ENCODE results near the gene MRPL9.
"Not testable (repeated sequence)": the region's sequence is repeated elsewhere in the genome, so short reads cannot be mapped to it uniquely, and the experiment has no call there.

The MRPL9 gene

DNA sequence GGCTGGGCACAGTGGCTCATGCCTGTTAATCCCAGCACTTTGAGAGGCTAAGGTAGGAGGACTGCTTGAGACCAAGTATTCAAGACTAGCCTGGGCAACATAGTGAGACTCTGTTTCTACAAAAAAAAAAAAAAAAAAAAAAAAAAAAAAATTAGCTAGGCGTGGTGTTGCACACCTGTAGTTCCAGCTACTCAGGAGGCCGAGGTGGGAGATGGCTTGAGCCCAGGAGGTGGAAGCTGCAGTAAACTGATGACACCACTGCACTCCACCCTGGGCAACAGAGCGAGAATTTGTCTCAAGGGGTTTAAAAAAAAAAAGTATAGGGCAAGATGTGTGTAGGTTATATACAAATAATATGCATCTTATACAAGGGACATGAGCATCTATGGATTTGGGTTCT lies 24.4 kb upstream of the MRPL9 start:
- Histone ChIP-seq H3K9me2 (replicated peaks; ENCODE audit: control insufficient read depth, low read length) (no peaks in the 10 kb centered on the region), H3K27me3 (ENCODE audit: control insufficient read depth, low read length) (peaks cover 9% of the 10 kb centered on the region), H3K9me3 (ENCODE audit: control insufficient read depth, insufficient read depth, low read length) (no peaks in the 10 kb centered on the region), H3K79me2 (ENCODE audit: control insufficient read depth, low read length) (no peaks in the 10 kb centered on the region), H4K20me1 (ENCODE audit: control insufficient read depth, insufficient read depth, low read depth, low read length) (no peaks in the 10 kb centered on the region), H3K4me2 (ENCODE audit: low read length) (no peak overlapping the region), H3F3A (ENCODE audit: control insufficient read depth, insufficient read depth) (0 out of 2 replicates have a peak, but pooled peaks cover 4% of the 10 kb centered on the region), H3K36me3 (ENCODE audit: control insufficient read depth, low read length) (no peaks in the 10 kb centered on the region), H3K4me3 (ENCODE audit: low read length) (no peak overlapping the region), H3K27ac (ENCODE audit: low read depth, low read length) (no peak overlapping the region), H3K4me1 (ENCODE audit: control insufficient read depth, low read length) (peaks cover 19% of the 10 kb centered on the region)
- TF ChIP-seq EZH2phosphoT487 (IDR thresholded peaks at IDR 0.05; ENCODE audit: borderline replicate concordance, low read length) (no peak), CTCF (IDR thresholded peaks at IDR 0.05; ENCODE audit: low read depth, low read length, poor library complexity, severe bottlenecking) (no peak)

GRCh38 chr1:151783796-151784195 lies 20.5 kb upstream of the MRPL9 start:
- H4K20me1 ChIP-seq (ENCODE audit: control insufficient read depth, insufficient read depth, low read depth, low read length), result no peaks in the 10 kb centered on the region
- H3K9me3 ChIP-seq (ENCODE audit: control insufficient read depth, insufficient read depth, low read length), result no peaks in the 10 kb centered on the region
- H3K4me2 ChIP-seq (ENCODE audit: low read length), result no peak overlapping the region
- no peaks in the 10 kb centered on the region for H3F3A ChIP-seq (ENCODE audit: control insufficient read depth, insufficient read depth)
- no peaks in the 10 kb centered on the region for H3K79me2 ChIP-seq (ENCODE audit: control insufficient read depth, low read length)
- H3K27me3 ChIP-seq (ENCODE audit: control insufficient read depth, low read length), result peaks cover 9% of the 10 kb centered on the region
- TF ChIP-seq CTCF (IDR thresholded peaks at IDR 0.05; ENCODE audit: low read depth, low read length, poor library complexity, severe bottlenecking) (no peak), EZH2phosphoT487 (IDR thresholded peaks at IDR 0.05; ENCODE audit: borderline replicate concordance, low read length) (no peak)
- H3K4me1 ChIP-seq (ENCODE audit: control insufficient read depth, low read length), result no peaks in the 10 kb centered on the region
- H3K27ac ChIP-seq (ENCODE audit: low read depth, low read length), result no peak overlapping the region
- H3K9me2 ChIP-seq (replicated peaks; ENCODE audit: control insufficient read depth, low read length), result no peaks in the 10 kb centered on the region
- H3K4me3 ChIP-seq (ENCODE audit: low read length), result no peak overlapping the region
- no peaks in the 10 kb centered on the region for H3K36me3 ChIP-seq (ENCODE audit: control insufficient read depth, low read length)

GRCh38 chr1:151782741-151783140 lies 19.4 kb upstream of the MRPL9 start:
- no peaks in the 10 kb centered on the region for H3K79me2 ChIP-seq (ENCODE audit: control insufficient read depth, low read length)
- 0 out of 2 replicates have a peak, but pooled peaks cover 2% of the 10 kb centered on the region for H3K36me3 ChIP-seq (ENCODE audit: control insufficient read depth, low read length)
- no peak overlapping the region for H3K27ac ChIP-seq (ENCODE audit: low read depth, low read length)
- no peak overlapping the region for H3K4me3 ChIP-seq (ENCODE audit: low read length)
- H3K9me2 ChIP-seq (replicated peaks; ENCODE audit: control insufficient read depth, low read length), result no peaks in the 10 kb centered on the region
- no peak for TF ChIP-seq EZH2phosphoT487 (IDR thresholded peaks at IDR 0.05; ENCODE audit: borderline replicate concordance, low read length)
- no peak for TF ChIP-seq CTCF (IDR thresholded peaks at IDR 0.05; ENCODE audit: low read depth, low read length, poor library complexity, severe bottlenecking)
- H3K9me3 ChIP-seq (ENCODE audit: control insufficient read depth, insufficient read depth, low read length), result no peaks in the 10 kb centered on the region
- H3F3A ChIP-seq (ENCODE audit: control insufficient read depth, insufficient read depth), result no peaks in the 10 kb centered on the region
- no peaks in the 10 kb centered on the region for H3K4me1 ChIP-seq (ENCODE audit: control insufficient read depth, low read length)
- H4K20me1 ChIP-seq (ENCODE audit: control insufficient read depth, insufficient read depth, low read depth, low read length), result no peaks in the 10 kb centered on the region
- H3K27me3 ChIP-seq (ENCODE audit: control insufficient read depth, low read length), result peaks cover 9% of the 10 kb centered on the region
- H3K4me2 ChIP-seq (ENCODE audit: low read length), result no peak overlapping the region

DNA sequence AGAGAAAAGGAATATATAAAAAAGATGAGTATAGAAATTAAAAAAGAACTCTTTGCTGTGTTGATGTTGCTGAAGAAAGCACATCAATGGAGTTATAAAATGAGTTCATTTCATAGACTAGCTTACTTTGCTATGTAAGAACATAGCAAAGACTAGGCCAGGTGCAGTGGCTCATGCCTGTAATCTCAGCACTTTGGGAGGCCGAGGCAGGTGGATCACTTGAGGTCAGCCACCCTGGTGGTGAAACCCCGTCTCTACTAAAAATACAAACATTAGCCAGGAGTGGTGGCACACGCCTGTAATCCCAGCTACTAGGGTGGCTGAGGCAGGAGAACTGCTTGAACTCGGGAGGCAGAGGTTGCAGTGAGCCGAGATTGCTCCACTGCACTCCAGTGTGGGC lies 18.7 kb upstream of the MRPL9 start:
- not testable (repeated sequence) for H3K27ac ChIP-seq (ENCODE audit: low read depth, low read length); H3K27me3 ChIP-seq (ENCODE audit: control insufficient read depth, low read length); H3F3A ChIP-seq (ENCODE audit: control insufficient read depth, insufficient read depth); H3K9me3 ChIP-seq (ENCODE audit: control insufficient read depth, insufficient read depth, low read length); H3K4me1 ChIP-seq (ENCODE audit: control insufficient read depth, low read length); H4K20me1 ChIP-seq (ENCODE audit: control insufficient read depth, insufficient read depth, low read depth, low read length); H3K4me2 ChIP-seq (ENCODE audit: low read length); H3K36me3 ChIP-seq (ENCODE audit: control insufficient read depth, low read length); H3K79me2 ChIP-seq (ENCODE audit: control insufficient read depth, low read length); H3K4me3 ChIP-seq (ENCODE audit: low read length); H3K9me2 ChIP-seq (replicated peaks; ENCODE audit: control insufficient read depth, low read length)

- H3K4me1 ChIP-seq (ENCODE audit: control insufficient read depth, low read length); H3K36me3 ChIP-seq (ENCODE audit: control insufficient read depth, low read length); H3K27me3 ChIP-seq (ENCODE audit: control insufficient read depth, low read length); H3F3A ChIP-seq (ENCODE audit: control insufficient read depth, insufficient read depth); H3K4me3 ChIP-seq (ENCODE audit: low read length); H3K9me2 ChIP-seq (replicated peaks; ENCODE audit: control insufficient read depth, low read length); H3K27ac ChIP-seq (ENCODE audit: low read depth, low read length); H4K20me1 ChIP-seq (ENCODE audit: control insufficient read depth, insufficient read depth, low read depth, low read length); H3K9me3 ChIP-seq (ENCODE audit: control insufficient read depth, insufficient read depth, low read length); H3K4me2 ChIP-seq (ENCODE audit: low read length); H3K79me2 ChIP-seq (ENCODE audit: control insufficient read depth, low read length): not testable (repeated sequence)
These were observed 17.4 kb upstream of the MRPL9 start for GRCh38 chr1:151780736-151781135.
